HEK293T (cell line): ENCODE data around the gene ADCY10.

Source experiments
- CTCF ChIA-PET: fragments of 350-600 bp; formaldehyde crosslinking; extraction: SDS; loops from one replicate; lab custom pipeline; 2021; ENCODE audit warnings: antibody characterized with exemption, inconsistent platforms; lab: Yijun Ruan, JAX
- POLR2A ChIA-PET: fragments of 350-600 bp; formaldehyde crosslinking; extraction: SDS; loops from one replicate; lab custom pipeline; 2020; ENCODE audit warnings: antibody characterized with exemption, inconsistent platforms; lab: Yijun Ruan, JAX
- DNase-seq: peaks from one replicate; pipeline ENCODE4 v3.0.0; 2012; ENCODE audit warnings: mixed read lengths; ENCODE audit errors: extremely low spot score
- ARNT ChIP-seq: fragments of 450-650 bp; IDR thresholded peaks from 2 replicates; pipeline ENCODE4 v1.6.1; 2017; ENCODE audit warnings: mild to moderate bottlenecking
- BHLHE40 ChIP-seq: fragments of 450-650 bp; IDR thresholded peaks from 2 replicates; pipeline ENCODE4 v1.6.1; 2016; ENCODE audit warnings: mild to moderate bottlenecking, moderate library complexity, borderline replicate concordance
- CTBP1 ChIP-seq: fragments of 450-650 bp; IDR thresholded peaks from 2 replicates; pipeline ENCODE4 v1.6.1; 2016; ENCODE audit warnings: borderline replicate concordance
- ELF4 ChIP-seq: fragments of 450-650 bp; IDR thresholded peaks from 2 replicates; pipeline ENCODE4 v1.6.1; 2017; ENCODE audit warnings: antibody characterized with exemption
- FOXA1 ChIP-seq: fragments of 450-650 bp; IDR thresholded peaks from 2 replicates; pipeline ENCODE4 v1.6.1; 2016; ENCODE audit warnings: mild to moderate bottlenecking
- FOXK2 ChIP-seq: fragments of 450-650 bp; IDR thresholded peaks from 2 replicates; pipeline ENCODE4 v1.6.1; 2016; ENCODE audit warnings: mild to moderate bottlenecking
- FOXM1 ChIP-seq: fragments of 450-650 bp; IDR thresholded peaks from 2 replicates; pipeline ENCODE4 v1.6.1; 2017; ENCODE audit warnings: mild to moderate bottlenecking, borderline replicate concordance
- HDGF ChIP-seq: fragments of 450-650 bp; IDR thresholded peaks from 2 replicates; pipeline ENCODE4 v1.6.1; 2017; ENCODE audit warnings: antibody characterized with exemption, borderline replicate concordance
- L3MBTL2 ChIP-seq: fragments of 450-650 bp; conservative IDR thresholded peaks from 2 replicates; pipeline ENCODE4 v1.6.1; 2016; ENCODE audit warnings: mild to moderate bottlenecking
- LEF1 ChIP-seq: fragments of 450-650 bp; IDR thresholded peaks from 2 replicates; pipeline ENCODE4 v1.6.1; 2017; ENCODE audit warnings: mild to moderate bottlenecking, borderline replicate concordance
- NFRKB ChIP-seq: fragments of 450-650 bp; IDR thresholded peaks from 2 replicates; pipeline ENCODE4 v1.6.1; 2016; ENCODE audit warnings: mild to moderate bottlenecking, moderate library complexity
- SP1 ChIP-seq: fragments of 450-650 bp; IDR thresholded peaks from 2 replicates; pipeline ENCODE4 v1.6.1; 2017
- SUZ12 ChIP-seq: fragments of 450-650 bp; IDR thresholded peaks from 2 replicates; pipeline ENCODE4 v1.6.1; 2016; ENCODE audit warnings: mild to moderate bottlenecking
- TARDBP ChIP-seq: fragments of 450-650 bp; IDR thresholded peaks from 2 replicates; pipeline ENCODE4 v1.6.1; 2016
- ZNF384 ChIP-seq: fragments of 450-650 bp; IDR thresholded peaks from 2 replicates; pipeline ENCODE4 v1.6.1; 2016
- TF ChIP-seq, protein P1 (sequence below): fragments of 450-650 bp; IDR thresholded peaks from 2 replicates; pipeline ENCODE4 v1.6.1; 2016

ADCY10 gene

DNA sequence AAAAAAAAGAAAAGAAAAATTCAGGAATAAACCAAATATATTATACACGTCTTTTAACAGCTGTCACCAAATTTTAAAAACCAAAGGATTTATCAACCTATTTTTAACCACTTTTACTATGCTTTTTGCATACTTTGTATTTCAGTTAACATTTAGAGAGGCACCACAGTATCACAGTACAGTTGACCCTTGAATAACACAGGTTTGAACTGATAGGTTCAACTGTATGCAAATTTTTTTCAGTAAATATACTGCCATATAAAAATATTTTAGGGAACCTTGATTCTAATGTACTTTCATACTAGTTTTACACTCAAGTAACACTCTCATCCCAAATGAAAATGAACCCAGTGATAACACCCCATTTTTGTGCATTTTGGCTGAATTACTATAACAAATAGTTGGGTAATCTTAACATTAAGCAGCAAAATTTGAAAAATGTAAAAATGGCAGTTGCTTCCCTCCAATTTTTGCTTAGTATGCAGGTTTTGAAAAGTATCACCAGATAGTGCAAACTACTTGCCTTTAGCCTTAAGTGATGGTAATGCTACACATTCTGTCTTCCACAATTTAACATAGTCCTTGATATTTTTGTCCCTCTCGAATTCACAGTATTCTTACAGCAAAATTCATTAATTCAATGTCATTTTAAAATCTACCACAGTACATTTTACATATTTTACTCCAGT lies 10.8 kb upstream of the ADCY10 start:
- CTCF ChIA-PET, result interaction anchor here (0.7 kb wide), 1 partner anchor 9 kb away, joined by 3 read pairs; no protein-coding TSS in a partner anchor
- TF ChIP-seq, protein P1, sequence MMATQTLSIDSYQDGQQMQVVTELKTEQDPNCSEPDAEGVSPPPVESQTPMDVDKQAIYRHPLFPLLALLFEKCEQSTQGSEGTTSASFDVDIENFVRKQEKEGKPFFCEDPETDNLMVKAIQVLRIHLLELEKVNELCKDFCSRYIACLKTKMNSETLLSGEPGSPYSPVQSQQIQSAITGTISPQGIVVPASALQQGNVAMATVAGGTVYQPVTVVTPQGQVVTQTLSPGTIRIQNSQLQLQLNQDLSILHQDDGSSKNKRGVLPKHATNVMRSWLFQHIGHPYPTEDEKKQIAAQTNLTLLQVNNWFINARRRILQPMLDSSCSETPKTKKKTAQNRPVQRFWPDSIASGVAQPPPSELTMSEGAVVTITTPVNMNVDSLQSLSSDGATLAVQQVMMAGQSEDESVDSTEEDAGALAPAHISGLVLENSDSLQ, result no peak
- no peak for TF ChIP-seq SP1
- TF ChIP-seq LEF1, result no peak
- no peak for TF ChIP-seq TARDBP
- no peak for TF ChIP-seq FOXK2
- TF ChIP-seq NFRKB, result no peak
- no peak for TF ChIP-seq CTBP1
- no peak for TF ChIP-seq BHLHE40
- TF ChIP-seq L3MBTL2, result no peak
- TF ChIP-seq ELF4, result no peak
- TF ChIP-seq FOXA1, result no peak
- no peak for TF ChIP-seq FOXM1
- no peak for TF ChIP-seq ZNF384
- TF ChIP-seq HDGF, result no peak
- TF ChIP-seq ARNT, result no peak
- no peak for TF ChIP-seq SUZ12
- POLR2A ChIA-PET, result interaction anchor here (5.3 kb wide), 1 partner anchor 11 kb away, joined by 39 read pairs; the partner anchor contains the start of genes DCAF6 and MPC2
- no peak for DNase-seq

DNA sequence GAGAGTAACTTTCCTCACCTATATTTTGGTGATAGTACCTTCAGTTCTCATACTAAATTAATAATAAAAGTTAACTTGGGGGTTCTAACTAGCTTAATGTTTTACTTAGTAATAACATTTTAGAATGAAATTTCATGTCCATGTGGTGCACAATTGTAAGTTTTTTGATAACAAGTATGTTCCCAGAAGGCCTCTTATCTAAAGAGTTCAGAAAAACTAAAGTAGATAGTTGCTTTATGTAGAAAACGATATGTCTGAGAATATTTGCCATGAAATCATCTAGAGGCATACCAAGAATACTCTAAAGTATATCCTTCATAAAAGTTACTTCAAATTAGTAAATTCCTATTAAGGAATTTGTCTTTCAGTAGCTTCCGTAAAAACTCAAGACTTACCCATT lies 10.2 kb upstream of the ADCY10 start:
- no peak for DNase-seq

DNA sequence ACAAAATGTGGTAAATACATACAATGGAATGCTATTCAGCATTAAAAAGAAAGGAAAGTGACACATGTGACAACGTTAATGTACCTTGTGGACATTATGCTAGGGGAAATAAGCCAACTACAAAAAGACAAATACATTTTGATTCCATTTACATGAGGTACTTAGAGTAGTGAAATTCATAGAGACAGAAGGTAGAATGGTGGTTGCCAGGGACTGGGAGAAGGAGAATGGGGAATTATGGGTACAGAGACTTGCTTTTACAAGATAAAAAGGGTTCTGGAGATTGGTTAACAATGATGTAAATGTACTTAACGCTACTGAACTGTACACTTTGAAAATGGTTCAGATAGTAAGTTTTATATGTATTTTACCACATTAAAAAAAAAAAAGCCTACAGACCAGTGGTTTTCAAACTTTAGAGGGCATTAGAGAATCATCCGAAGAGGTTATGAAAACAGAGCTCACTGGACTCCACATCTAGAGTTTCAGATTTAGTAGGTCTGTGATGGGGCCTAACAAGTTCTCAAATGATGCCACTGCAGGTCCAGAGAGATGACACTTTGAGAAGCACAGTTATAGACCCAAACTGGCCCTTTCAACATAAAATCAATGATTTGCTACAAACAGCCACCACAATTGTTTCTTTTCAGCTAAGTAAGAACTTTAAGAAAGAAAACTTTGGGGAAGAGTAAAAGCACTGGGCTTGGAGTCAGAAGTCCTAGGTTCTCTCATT lies 9.6 kb upstream of the ADCY10 start:
- no peak for DNase-seq
- CTCF ChIA-PET, result interaction anchor here (0.7 kb wide), 1 partner anchor 10 kb away, joined by 3 read pairs; no protein-coding TSS in a partner anchor
- no peak for TF ChIP-seq SUZ12
- POLR2A ChIA-PET, result interaction anchor here (5.3 kb wide), 1 partner anchor 12 kb away, joined by 39 read pairs; the partner anchor contains the start of genes DCAF6 and MPC2

More for the DNA sequence above, 10.2 kb upstream of the ADCY10 start:
- CTCF ChIA-PET, result interaction anchor here (0.7 kb wide), 1 partner anchor 9 kb away, joined by 3 read pairs; no protein-coding TSS in a partner anchor
- TF ChIP-seq FOXA1, result no peak
- TF ChIP-seq TARDBP, result no peak
- no peak for TF ChIP-seq BHLHE40
- no peak for TF ChIP-seq ARNT
- TF ChIP-seq FOXM1, result no peak
- no peak for TF ChIP-seq ELF4
- TF ChIP-seq SP1, result no peak
- no peak for TF ChIP-seq HDGF
- TF ChIP-seq ZNF384, result no peak
- TF ChIP-seq FOXK2, result no peak
- TF ChIP-seq, protein P1, result no peak
- POLR2A ChIA-PET, result interaction anchor here (5.3 kb wide), 1 partner anchor 12 kb away, joined by 39 read pairs; the partner anchor contains the start of genes DCAF6 and MPC2

- ChIA-PET CTCF (no interaction called here), POLR2A (no interaction called here)
- DNase-seq, result no peak
- no peak for TF ChIP-seq L3MBTL2
- no peak for TF ChIP-seq SP1
- no peak for TF ChIP-seq CTBP1
These were observed 8.7 kb upstream of the ADCY10 start for GRCh38 chr1:167922611-167923074.

- no peak for DNase-seq
- TF ChIP-seq BHLHE40 (no peak), SUZ12 (no peak), ARNT (no peak), ELF4 (no peak), LEF1 (no peak), HDGF (no peak), ZNF384 (no peak)
- TF ChIP-seq, protein P1, result peak; percentile 88
- ChIA-PET POLR2A (no interaction called here), CTCF (interaction anchor here (0.7 kb wide), 1 partner anchor 113 kb away, joined by 3 read pairs; no protein-coding TSS in a partner anchor)
These were observed 8.1 kb upstream of the ADCY10 start for GRCh38 chr1:167922023-167922422.

DNA sequence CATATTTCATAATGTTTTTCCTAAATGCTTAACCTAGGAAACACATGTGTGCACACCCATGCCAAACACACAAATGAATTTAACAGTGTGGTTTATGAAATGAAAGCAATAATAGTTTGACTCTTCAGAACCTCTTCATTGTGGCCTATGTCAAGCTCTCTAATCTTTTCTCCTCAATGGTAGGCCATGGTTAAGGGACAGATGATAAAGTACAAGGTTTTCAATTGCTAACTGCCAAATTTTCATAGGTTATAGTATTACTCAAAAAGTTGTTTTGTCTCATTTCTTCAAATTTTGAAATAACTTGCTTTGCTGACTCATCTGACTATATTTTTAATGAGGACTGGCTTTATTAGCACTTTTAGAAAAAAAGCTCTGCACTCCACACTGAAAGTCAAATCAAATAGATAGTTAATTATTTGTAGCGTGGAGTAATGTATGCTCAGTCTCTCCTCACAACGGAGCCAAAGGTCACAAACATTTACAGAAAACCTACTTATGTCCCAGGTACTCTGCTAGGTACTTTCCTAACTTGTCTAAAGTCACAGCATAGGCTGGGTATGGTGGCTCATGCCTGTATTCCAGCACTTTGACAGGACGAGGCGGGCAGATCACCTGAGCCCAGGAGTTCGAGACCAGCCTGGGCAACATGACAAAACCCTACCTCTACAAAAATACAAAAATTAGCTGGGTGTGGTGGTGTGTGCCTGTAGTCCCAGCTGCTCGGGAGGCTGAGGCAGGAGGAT lies 3.0 kb upstream of the ADCY10 start:
- TF ChIP-seq FOXA1 (no peak), L3MBTL2 (no peak), ZNF384 (no peak), SP1 (no peak), ELF4 (no peak), ARNT (no peak), TARDBP (no peak), FOXK2 (no peak), CTBP1 (no peak), BHLHE40 (no peak), SUZ12 (no peak), HDGF (no peak)
- TF ChIP-seq, protein P1, result no peak
- ChIA-PET POLR2A (no interaction called here), CTCF (interaction anchor here (1.0 kb wide), 1 partner anchor 10 kb away, joined by 3 read pairs; no protein-coding TSS in a partner anchor)
- no peak for DNase-seq
